A673 (cell line): ENCODE results near the gene RNF8.

ENCODE experiments used
- EZH2 ChIP-seq: fragments of 200-600 bp; sonication (generic); IDR thresholded peaks from 2 replicates; pipeline ENCODE4 v1.6.1; 2017; ENCODE audit warnings: borderline replicate concordance, low read depth, mild to moderate bottlenecking, mixed read lengths, antibody characterized with exemption, low read length; ENCODE audit not compliant: poor library complexity, severe bottlenecking
- TF ChIP-seq, protein P1 (sequence below): fragments of 300-800, 200-600 bp; sonication (generic); conservative IDR thresholded peaks from 2 replicates; pipeline ENCODE4 v1.5.1; 2017; ENCODE audit warnings: low read depth, mild to moderate bottlenecking, antibody characterized with exemption, low read length, moderate library complexity, mixed read lengths

DNA sequence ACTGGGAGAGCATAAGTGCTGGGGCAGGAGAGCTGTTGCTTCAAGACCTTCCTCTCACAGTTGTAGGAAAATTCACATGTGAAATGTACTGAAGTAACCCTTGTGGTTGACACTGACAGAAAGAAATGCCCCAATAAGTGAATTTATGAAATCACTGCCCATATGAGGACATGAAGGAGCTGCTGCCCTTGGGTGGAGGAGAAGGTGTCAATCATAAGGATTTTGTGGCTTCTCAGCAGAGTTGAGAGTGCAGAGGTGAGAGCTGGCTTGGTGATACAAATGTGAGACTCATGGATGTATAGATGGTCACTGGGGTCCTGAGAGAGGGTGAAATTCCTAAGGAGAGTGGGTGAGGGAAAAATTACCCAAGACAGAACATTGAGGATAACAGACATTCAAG lies 45.3 kb downstream of the RNF8 start:
- no peak for TF ChIP-seq EZH2
- TF ChIP-seq, protein P1, sequence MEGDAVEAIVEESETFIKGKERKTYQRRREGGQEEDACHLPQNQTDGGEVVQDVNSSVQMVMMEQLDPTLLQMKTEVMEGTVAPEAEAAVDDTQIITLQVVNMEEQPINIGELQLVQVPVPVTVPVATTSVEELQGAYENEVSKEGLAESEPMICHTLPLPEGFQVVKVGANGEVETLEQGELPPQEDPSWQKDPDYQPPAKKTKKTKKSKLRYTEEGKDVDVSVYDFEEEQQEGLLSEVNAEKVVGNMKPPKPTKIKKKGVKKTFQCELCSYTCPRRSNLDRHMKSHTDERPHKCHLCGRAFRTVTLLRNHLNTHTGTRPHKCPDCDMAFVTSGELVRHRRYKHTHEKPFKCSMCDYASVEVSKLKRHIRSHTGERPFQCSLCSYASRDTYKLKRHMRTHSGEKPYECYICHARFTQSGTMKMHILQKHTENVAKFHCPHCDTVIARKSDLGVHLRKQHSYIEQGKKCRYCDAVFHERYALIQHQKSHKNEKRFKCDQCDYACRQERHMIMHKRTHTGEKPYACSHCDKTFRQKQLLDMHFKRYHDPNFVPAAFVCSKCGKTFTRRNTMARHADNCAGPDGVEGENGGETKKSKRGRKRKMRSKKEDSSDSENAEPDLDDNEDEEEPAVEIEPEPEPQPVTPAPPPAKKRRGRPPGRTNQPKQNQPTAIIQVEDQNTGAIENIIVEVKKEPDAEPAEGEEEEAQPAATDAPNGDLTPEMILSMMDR: no peak
